ENCODE measurements around the gene GLI3.

Gene GLI3

GRCh38 chr7:42168512-42168911 lies 68.5 kb downstream of the GLI3 start:
- TF ChIP-seq CTCF (IDR thresholded peaks at IDR 0.05) = no peak
- H3K9me3 ChIP-seq = no peaks in the 10 kb centered on the region
- H3K4me1 ChIP-seq (ENCODE audit: control insufficient read depth in 1 of 2, insufficient read depth in 1 of 2, low read depth in 1 of 2, low read length in 1 of 2) = no peaks in the 10 kb centered on the region
- no peaks in the 10 kb centered on the region for H3K27me3 ChIP-seq
- no peak overlapping the region for H3K27ac ChIP-seq
- no peaks in the 10 kb centered on the region for H3K36me3 ChIP-seq
- H3K4me3 ChIP-seq (ENCODE audit: low read depth in 1 of 2, low read length in 1 of 2) = no peak overlapping the region

DNA sequence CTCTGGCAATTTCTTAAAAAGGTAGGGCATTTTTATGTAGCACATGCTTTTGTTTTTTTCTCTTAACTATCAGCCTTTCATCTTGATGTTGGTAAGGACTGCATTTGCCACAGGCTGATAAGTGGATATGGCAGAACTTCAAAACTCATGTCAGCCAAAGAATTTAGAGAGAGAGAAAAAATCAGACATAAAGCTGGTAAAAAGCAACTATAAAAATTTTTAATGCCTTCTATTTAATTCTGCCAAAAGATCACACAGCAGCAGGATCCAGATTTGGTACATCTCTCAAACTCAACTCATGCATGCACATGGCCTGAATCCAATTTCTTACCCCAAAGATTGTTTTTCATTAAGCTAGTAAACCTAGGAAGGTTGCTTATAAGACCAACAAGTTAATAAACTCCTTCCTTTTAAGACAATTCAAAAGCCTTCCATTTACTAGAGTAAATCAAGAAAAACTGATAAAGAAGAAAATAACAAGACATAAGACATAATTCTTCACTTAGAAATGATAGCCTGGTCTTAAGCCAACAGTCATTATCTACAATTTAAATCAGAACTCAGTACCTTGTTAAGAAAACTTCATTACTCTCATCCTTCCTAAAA lies 69.3 kb downstream of the GLI3 start:
- Histone ChIP-seq H3K36me3 (no peaks in the 10 kb centered on the region), H3K27ac (no peak overlapping the region), H3K27me3 (no peaks in the 10 kb centered on the region), H3K9me3 (no peaks in the 10 kb centered on the region), H3K4me3 (ENCODE audit: low read depth in 1 of 2, low read length in 1 of 2) (no peak overlapping the region), H3K4me1 (ENCODE audit: control insufficient read depth in 1 of 2, insufficient read depth in 1 of 2, low read depth in 1 of 2, low read length in 1 of 2) (no peaks in the 10 kb centered on the region)
- TF ChIP-seq CTCF (IDR thresholded peaks at IDR 0.05) = no peak

GRCh38 chr7:42167206-42167605 lies 69.8 kb downstream of the GLI3 start:
- Histone ChIP-seq H3K27me3 (no peaks in the 10 kb centered on the region), H3K4me3 (ENCODE audit: low read depth in 1 of 2, low read length in 1 of 2) (no peak overlapping the region), H3K4me1 (ENCODE audit: control insufficient read depth in 1 of 2, insufficient read depth in 1 of 2, low read depth in 1 of 2, low read length in 1 of 2) (no peaks in the 10 kb centered on the region), H3K27ac (no peak overlapping the region), H3K36me3 (no peaks in the 10 kb centered on the region), H3K9me3 (no peaks in the 10 kb centered on the region)
- TF ChIP-seq CTCF (IDR thresholded peaks at IDR 0.05) = no peak

DNA sequence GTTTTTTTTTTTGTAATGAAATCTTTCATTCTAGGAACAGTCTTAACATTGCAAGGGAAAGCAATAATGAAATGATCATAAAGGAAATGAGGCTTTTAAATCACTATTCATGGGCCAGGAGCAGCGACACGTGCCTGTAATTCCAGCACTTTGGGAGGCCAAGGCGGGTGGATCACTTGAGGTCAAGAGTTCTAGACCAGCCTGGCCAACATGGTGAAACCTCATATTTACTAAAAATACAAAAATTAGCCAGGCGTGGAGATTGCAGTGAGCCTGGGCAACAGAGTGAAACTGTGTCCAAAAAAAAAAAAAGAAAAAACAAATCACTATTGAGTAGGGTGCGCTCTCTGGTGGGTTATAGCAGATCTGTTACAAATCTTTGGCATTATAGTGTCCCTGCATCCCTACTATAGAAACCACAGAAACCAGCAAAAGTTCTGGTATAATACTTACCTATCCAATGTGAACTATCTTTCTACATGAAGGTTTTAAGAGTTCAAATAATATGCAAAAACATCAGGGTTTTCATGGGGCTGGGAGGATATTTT lies 72.1 kb downstream of the GLI3 start:
- H3K4me3 ChIP-seq (ENCODE audit: low read depth in 1 of 2, low read length in 1 of 2) = no peak overlapping the region
- no peak overlapping the region for H3K27ac ChIP-seq
- H3K9me3 ChIP-seq = no peaks in the 10 kb centered on the region
- no peaks in the 10 kb centered on the region for H3K4me1 ChIP-seq (ENCODE audit: control insufficient read depth in 1 of 2, insufficient read depth in 1 of 2, low read depth in 1 of 2, low read length in 1 of 2)
- no peak for TF ChIP-seq CTCF (IDR thresholded peaks at IDR 0.05)
- no peaks in the 10 kb centered on the region for H3K27me3 ChIP-seq
- no peaks in the 10 kb centered on the region for H3K36me3 ChIP-seq

DNA sequence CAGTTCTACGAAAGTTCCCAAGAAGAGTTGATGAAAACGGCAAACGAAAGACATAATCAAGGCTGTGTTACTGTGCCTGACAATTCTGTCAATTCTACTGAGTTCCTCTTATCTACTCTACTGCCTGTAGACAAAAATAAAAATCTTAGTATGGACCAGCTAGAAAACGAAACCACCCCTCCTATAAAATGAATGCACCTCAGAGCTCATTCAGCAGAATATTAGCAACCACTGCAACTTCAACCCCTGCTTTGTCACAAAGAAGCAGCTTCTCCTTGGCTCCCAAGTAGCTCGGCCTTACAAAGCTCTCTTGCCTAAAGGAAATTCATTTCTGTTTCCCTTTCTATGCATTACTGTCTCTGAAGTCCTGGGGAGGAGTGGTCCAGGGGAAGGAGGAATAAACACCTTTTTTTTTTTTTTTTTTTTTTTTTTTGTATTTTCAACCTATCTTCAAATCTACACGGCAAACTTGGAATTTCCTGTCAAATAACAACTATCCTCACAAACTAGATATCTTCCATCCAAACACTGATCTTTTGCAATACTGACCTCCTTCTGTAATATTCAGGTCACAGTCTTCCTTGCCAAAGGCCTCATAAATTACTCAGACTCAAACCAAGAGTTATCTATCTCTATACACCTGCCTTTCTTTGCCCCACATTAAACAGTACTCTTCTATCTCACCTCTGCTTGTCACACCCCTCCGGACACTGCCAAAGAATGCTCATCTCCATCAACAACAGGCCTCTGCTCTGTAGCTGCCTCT lies 74.3 kb downstream of the GLI3 start:
- H3K4me1 ChIP-seq (ENCODE audit: control insufficient read depth in 1 of 2, insufficient read depth in 1 of 2, low read depth in 1 of 2, low read length in 1 of 2) = no peaks in the 10 kb centered on the region
- no peak for TF ChIP-seq CTCF (IDR thresholded peaks at IDR 0.05)

More for the DNA sequence above, 74.3 kb downstream of the GLI3 start:
- Histone ChIP-seq H3K27me3 (no peaks in the 10 kb centered on the region), H3K9me3 (no peaks in the 10 kb centered on the region), H3K4me3 (ENCODE audit: low read depth in 1 of 2, low read length in 1 of 2) (no peak overlapping the region), H3K36me3 (no peaks in the 10 kb centered on the region), H3K27ac (no peak overlapping the region)

Measured in neutrophil (primary cell).